Measurements from ENCODE around the gene FTO. TPM values are rescaled to one million over a fixed set of nuclear protein-coding genes. Genes with fewer than 3 reads are reported as not detected.

Gene FTO
- total RNA-seq, 1 donor from 2014 or later, result 85.1 TPM

- no peak for DNase-seq (ENCODE audit: extremely low spot score, unreplicated experiment)
- Mint-ChIP-seq H3K4me3 (no peak overlapping the region), H3K9me3 (peaks cover 6% of the 10 kb centered on the region), H3K27ac (no peak overlapping the region), H3K4me1 (ENCODE audit: unreplicated experiment) (peaks cover 23% of the 10 kb centered on the region), H3K27me3 (peaks cover 11% of the 10 kb centered on the region), H3K36me3 (no peaks in the 10 kb centered on the region)
- TF ChIP-seq, protein P1, sequence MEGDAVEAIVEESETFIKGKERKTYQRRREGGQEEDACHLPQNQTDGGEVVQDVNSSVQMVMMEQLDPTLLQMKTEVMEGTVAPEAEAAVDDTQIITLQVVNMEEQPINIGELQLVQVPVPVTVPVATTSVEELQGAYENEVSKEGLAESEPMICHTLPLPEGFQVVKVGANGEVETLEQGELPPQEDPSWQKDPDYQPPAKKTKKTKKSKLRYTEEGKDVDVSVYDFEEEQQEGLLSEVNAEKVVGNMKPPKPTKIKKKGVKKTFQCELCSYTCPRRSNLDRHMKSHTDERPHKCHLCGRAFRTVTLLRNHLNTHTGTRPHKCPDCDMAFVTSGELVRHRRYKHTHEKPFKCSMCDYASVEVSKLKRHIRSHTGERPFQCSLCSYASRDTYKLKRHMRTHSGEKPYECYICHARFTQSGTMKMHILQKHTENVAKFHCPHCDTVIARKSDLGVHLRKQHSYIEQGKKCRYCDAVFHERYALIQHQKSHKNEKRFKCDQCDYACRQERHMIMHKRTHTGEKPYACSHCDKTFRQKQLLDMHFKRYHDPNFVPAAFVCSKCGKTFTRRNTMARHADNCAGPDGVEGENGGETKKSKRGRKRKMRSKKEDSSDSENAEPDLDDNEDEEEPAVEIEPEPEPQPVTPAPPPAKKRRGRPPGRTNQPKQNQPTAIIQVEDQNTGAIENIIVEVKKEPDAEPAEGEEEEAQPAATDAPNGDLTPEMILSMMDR (conservative IDR thresholded peaks at IDR 0.05), result no peak
These were observed 493.8 kb downstream of the FTO start for GRCh38 chr16:54197758-54198157.

DNA sequence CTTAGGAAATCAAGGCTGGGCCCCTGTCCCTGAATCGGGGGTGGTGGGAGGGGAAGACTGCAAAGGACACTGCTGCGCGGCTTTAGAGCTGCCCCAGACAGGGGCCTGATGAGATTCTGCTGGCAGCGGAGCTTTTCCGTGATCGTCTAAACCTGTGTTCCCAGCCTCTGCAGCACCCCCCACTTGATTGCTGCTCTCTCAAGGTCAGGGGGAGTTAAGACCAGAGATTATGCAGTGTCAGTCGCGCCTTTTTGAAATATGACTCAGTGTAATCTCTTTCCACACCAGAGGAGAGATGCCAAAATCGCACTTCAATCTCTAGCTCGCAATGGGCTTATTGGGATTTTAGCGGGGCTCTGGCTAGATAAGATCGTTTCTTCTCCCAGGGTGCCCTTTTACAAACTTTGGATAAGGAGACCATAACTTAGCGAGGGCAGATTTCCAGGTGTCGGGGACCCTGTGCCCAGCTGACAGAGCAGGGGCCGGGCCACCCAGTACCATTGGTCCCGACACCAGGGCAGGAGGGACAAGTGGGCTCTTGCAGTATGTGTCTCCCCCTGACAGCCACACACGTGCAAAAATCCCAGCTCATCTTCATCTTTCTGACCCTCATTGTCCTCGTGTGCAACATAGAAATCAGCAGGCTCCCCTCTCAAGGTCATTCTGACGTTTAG is 495.7 kb downstream of the FTO start:
- H3K4me1 Mint-ChIP-seq (ENCODE audit: unreplicated experiment), result peaks cover 11% of the 10 kb centered on the region
- H3K9me3 Mint-ChIP-seq, result peaks cover 6% of the 10 kb centered on the region
- H3K36me3 Mint-ChIP-seq, result no peaks in the 10 kb centered on the region
- TF ChIP-seq, protein P1 (conservative IDR thresholded peaks at IDR 0.05), result no peak
- no peak overlapping the region for H3K4me3 Mint-ChIP-seq
- peaks cover 18% of the 10 kb centered on the region for H3K27me3 Mint-ChIP-seq
- no peak for DNase-seq (ENCODE audit: extremely low spot score, unreplicated experiment)
- H3K27ac Mint-ChIP-seq, result no peak overlapping the region

GRCh38 chr16:54200161-54200534 is 496.2 kb downstream of the FTO start:
- TF ChIP-seq, protein P1 (conservative IDR thresholded peaks at IDR 0.05), result no peak
- Mint-ChIP-seq H3K36me3 (no peaks in the 10 kb centered on the region), H3K4me1 (ENCODE audit: unreplicated experiment) (peaks cover 8% of the 10 kb centered on the region), H3K27me3 (peaks cover 20% of the 10 kb centered on the region), H3K27ac (no peak overlapping the region), H3K9me3 (peaks cover 6% of the 10 kb centered on the region), H3K4me3 (no peak overlapping the region)
- no peak for DNase-seq (ENCODE audit: extremely low spot score, unreplicated experiment)

DNA sequence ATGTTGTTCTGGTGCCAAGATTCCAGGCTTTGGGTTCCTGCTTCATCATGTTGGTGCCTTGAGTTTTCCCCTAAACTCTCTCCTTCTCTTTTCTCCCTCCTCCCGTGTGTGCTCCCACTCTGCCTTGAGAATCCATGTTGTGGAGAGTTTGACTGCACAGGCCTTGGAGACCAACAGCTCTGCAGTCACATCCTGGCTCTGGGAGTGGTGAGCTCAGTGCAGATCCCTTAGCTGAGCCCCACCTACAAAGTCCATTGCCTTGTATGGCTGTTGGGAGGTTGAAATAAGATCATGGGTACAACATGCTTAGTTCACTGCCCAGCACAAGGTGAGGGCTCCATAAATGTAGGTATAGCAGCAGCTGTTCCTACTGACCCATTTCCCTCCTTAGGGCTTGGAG is 496.8 kb downstream of the FTO start:
- H3K9me3 Mint-ChIP-seq, result peaks cover 6% of the 10 kb centered on the region
- TF ChIP-seq, protein P1 (conservative IDR thresholded peaks at IDR 0.05), result no peak
- H3K27ac Mint-ChIP-seq, result no peak overlapping the region
- H3K36me3 Mint-ChIP-seq, result no peaks in the 10 kb centered on the region
- H3K4me3 Mint-ChIP-seq, result no peak overlapping the region
- DNase-seq (ENCODE audit: extremely low spot score, unreplicated experiment), result no peak
- H3K4me1 Mint-ChIP-seq (ENCODE audit: unreplicated experiment), result peaks cover 5% of the 10 kb centered on the region
- peaks cover 23% of the 10 kb centered on the region for H3K27me3 Mint-ChIP-seq

GRCh38 chr16:54201200-54201599 is 497.2 kb downstream of the FTO start:
- no peak overlapping the region for H3K27ac Mint-ChIP-seq
- peaks cover 5% of the 10 kb centered on the region for H3K4me1 Mint-ChIP-seq (ENCODE audit: unreplicated experiment)
- peaks cover 6% of the 10 kb centered on the region for H3K9me3 Mint-ChIP-seq
- H3K4me3 Mint-ChIP-seq, result no peak overlapping the region
- TF ChIP-seq, protein P1 (conservative IDR thresholded peaks at IDR 0.05), result no peak
- peaks cover 25% of the 10 kb centered on the region for H3K27me3 Mint-ChIP-seq
- no peak for DNase-seq (ENCODE audit: extremely low spot score, unreplicated experiment)
- H3K36me3 Mint-ChIP-seq, result no peaks in the 10 kb centered on the region

Other genes with a start within 250 kb of the FTO start
- 35.4 and 84.8 TPM in 2 replicates for gene AKTIP, start 200.9 kb upstream of the FTO start, total RNA-seq (ENCODE audit: low replicate concordance)
- 12.0 and 21.4 TPM in 2 replicates for gene RPGRIP1L, start 297 bp upstream of the FTO start, total RNA-seq (ENCODE audit: low replicate concordance)

Data from type B pancreatic cell (in vitro differentiated cells).